Liver (tissue), 9 donors: ENCODE measurements around the gene CACNG4. TPM values are rescaled to one million over a fixed set of nuclear protein-coding genes. Genes with fewer than 3 reads are reported as not detected.

Experiments
- DNase-seq: peaks from one replicate; pipeline ENCODE4 v3.0.0-alpha.2; 2017; ENCODE audit warnings: low spot score
- H3K27ac ChIP-seq, 2 donors: one replicate each; pipeline ENCODE4 v1.7.0; 2013; ENCODE audit warnings: inconsistent platforms in 2 of 2, low read length in 2 of 2, control low read depth in 1 of 2, low read depth in 1 of 2, mild to moderate bottlenecking in 1 of 2
- H3K27me3 ChIP-seq, 4 donors: one replicate each; pipeline versions ENCODE4 v1.6.1 to v1.7.0; 2013; ENCODE audit warnings: low read length in 3 of 4, inconsistent platforms in 1 of 4, mild to moderate bottlenecking in 1 of 4, moderate library complexity in 1 of 4; ENCODE audit not compliant: control insufficient read depth in 4 of 4, insufficient read depth in 4 of 4
- H3K36me3 ChIP-seq, 4 donors: one replicate each; pipeline versions ENCODE4 v1.6.1 to v1.7.0; 2013; ENCODE audit warnings: low read length in 3 of 4, mild to moderate bottlenecking in 3 of 4, low read depth in 1 of 4, moderate library complexity in 1 of 4; ENCODE audit not compliant: control insufficient read depth in 4 of 4, insufficient read depth in 3 of 4
- H3K4me1 ChIP-seq, 4 donors: one replicate each; pipeline versions ENCODE4 v1.6.1 to v1.7.0; 2013; ENCODE audit warnings: low read length in 3 of 4, mild to moderate bottlenecking in 3 of 4, moderate library complexity in 1 of 4; ENCODE audit not compliant: control insufficient read depth in 4 of 4, insufficient read depth in 4 of 4
- H3K4me3 ChIP-seq, 3 donors: one replicate each; pipeline versions ENCODE4 v1.6.1 to v1.7.0; 2013; ENCODE audit warnings: low read length in 3 of 3, control low read depth in 1 of 3, low read depth in 1 of 3, mild to moderate bottlenecking in 1 of 3
- H3K9ac ChIP-seq, 2 donors: one replicate each; pipeline ENCODE4 v1.7.0; 2013; ENCODE audit warnings: low read length in 2 of 2, mild to moderate bottlenecking in 2 of 2, moderate library complexity in 2 of 2, control low read depth in 1 of 2, low read depth in 1 of 2
- H3K9me3 ChIP-seq, 4 donors: one replicate each; pipeline versions ENCODE4 v1.6.1 to v1.7.0; 2013; ENCODE audit warnings: low read length in 3 of 4; ENCODE audit not compliant: control insufficient read depth in 4 of 4
- EGR1 ChIP-seq, 2 donors: IDR thresholded peaks; 2 replicates each; pipeline ENCODE4 v1.6.1; 2016 to 2018; ENCODE audit warnings: antibody characterized with exemption in 2 of 2, low read depth in 2 of 2
- FOXA1 ChIP-seq: IDR thresholded peaks from 2 replicates; pipeline ENCODE4 v1.6.1; 2016; ENCODE audit warnings: antibody characterized with exemption
- FOXA2 ChIP-seq: IDR thresholded peaks from 2 replicates; pipeline ENCODE4 v1.6.1; 2016; ENCODE audit warnings: antibody characterized with exemption
- GABPA ChIP-seq, 2 donors: IDR thresholded peaks in 1 of 2; conservative IDR thresholded peaks in 1 of 2; 2 replicates each; pipeline ENCODE4 v1.6.1; 2016; ENCODE audit warnings: antibody characterized with exemption in 2 of 2, mild to moderate bottlenecking in 1 of 2, moderate library complexity in 1 of 2
- HNF4A ChIP-seq, 2 donors: conservative IDR thresholded peaks; 2 replicates each; pipeline ENCODE4 v1.6.1; 2016; ENCODE audit warnings: antibody characterized with exemption in 2 of 2, mild to moderate bottlenecking in 2 of 2
- HNF4G ChIP-seq: IDR thresholded peaks from 2 replicates; pipeline ENCODE4 v1.6.1; 2016; ENCODE audit warnings: antibody characterized with exemption
- JUND ChIP-seq, 2 donors: IDR thresholded peaks; 2 replicates each; pipeline ENCODE4 v1.6.1; 2016; ENCODE audit warnings: antibody characterized with exemption in 2 of 2
- NR2F2 ChIP-seq: IDR thresholded peaks from 2 replicates; pipeline ENCODE4 v1.6.1; 2016; ENCODE audit warnings: antibody characterized with exemption
- RAD21 ChIP-seq, 2 donors: IDR thresholded peaks; 2 replicates each; pipeline ENCODE4 v1.6.1; 2016; ENCODE audit warnings: antibody characterized with exemption in 2 of 2, mild to moderate bottlenecking in 2 of 2
- RXRA ChIP-seq, 2 donors: IDR thresholded peaks; 2 replicates each; pipeline ENCODE4 v1.6.1; 2017 to 2018; ENCODE audit warnings: antibody characterized with exemption in 2 of 2, mild to moderate bottlenecking in 1 of 2
- SP1 ChIP-seq: IDR thresholded peaks from 2 replicates; pipeline ENCODE4 v1.6.1; 2018; ENCODE audit warnings: antibody characterized with exemption, mild to moderate bottlenecking
- TAF1 ChIP-seq: conservative IDR thresholded peaks from 2 replicates; pipeline ENCODE4 v1.6.1; 2016; ENCODE audit warnings: antibody characterized with exemption, mild to moderate bottlenecking
- YY1 ChIP-seq: IDR thresholded peaks from 2 replicates; pipeline ENCODE4 v1.6.1; 2016; ENCODE audit warnings: antibody characterized with exemption, mild to moderate bottlenecking
- WGBS: extraction: QIAGEN DNeasy Blood & Tissue Kit; methylation state at CpG from one replicate; pipeline ENCODE4 v1.1.7; 2013; 5-methylcytosine and 5-hydroxymethylcytosine counted together
- polyA plus RNA-seq, 2 donors: library from polyadenylated mRNA; stranded (reverse) in 1 of 2; unstranded in 1 of 2; fragments of 200-250 nt in 1 of 2; fragments of >200 nt in 1 of 2; fragmentation: Nextera tagmentation in 1 of 2; extraction: Ambion mirVana in 1 of 2; gene quantifications; one replicate each; pipeline versions ENCODE4 v1.2.1 to v1.2.3, GENCODE V29; 2013 to 2015
- total RNA-seq, 2 donors: library from RNA; depleted of rRNA; stranded (reverse); fragments of >200 nt; gene quantifications; one replicate each; pipeline ENCODE4 v1.2.3, GENCODE V29; 2014
- TF ChIP-seq, protein P1 (sequence below): IDR thresholded peaks from 2 replicates; pipeline ENCODE4 v1.6.1; 2016; ENCODE audit warnings: antibody characterized with exemption
- TF ChIP-seq, protein P2 (sequence below): IDR thresholded peaks from 2 replicates; pipeline ENCODE4 v1.6.1; 2016; ENCODE audit warnings: antibody characterized with exemption, mild to moderate bottlenecking
- TF ChIP-seq, protein P3 (sequence below): IDR thresholded peaks from 2 replicates; pipeline ENCODE4 v1.6.1; 2016; ENCODE audit warnings: antibody characterized with exemption
- TF ChIP-seq, protein P4 (sequence below): IDR thresholded peaks from 2 replicates; pipeline ENCODE4 v1.6.1; 2016; ENCODE audit warnings: antibody characterized with exemption
- TF ChIP-seq, protein P5 (sequence below): fragments of 150-350 bp; IDR thresholded peaks from 2 replicates; pipeline ENCODE4 v1.5.1; 2017; ENCODE audit warnings: improper control_type of control experiment, low read depth, low read length; ENCODE audit not compliant: missing input control
- donor health status: healthy.
- donor health status: healthy.
- donor health status: healthy.
- donor health status: healthy.
- donor health status: healthy.

CACNG4 gene
- total and polyA plus RNA-seq, 4 donors = 0.02 to 0.09 (median 0.08) TPM; not detected in 1

DNA sequence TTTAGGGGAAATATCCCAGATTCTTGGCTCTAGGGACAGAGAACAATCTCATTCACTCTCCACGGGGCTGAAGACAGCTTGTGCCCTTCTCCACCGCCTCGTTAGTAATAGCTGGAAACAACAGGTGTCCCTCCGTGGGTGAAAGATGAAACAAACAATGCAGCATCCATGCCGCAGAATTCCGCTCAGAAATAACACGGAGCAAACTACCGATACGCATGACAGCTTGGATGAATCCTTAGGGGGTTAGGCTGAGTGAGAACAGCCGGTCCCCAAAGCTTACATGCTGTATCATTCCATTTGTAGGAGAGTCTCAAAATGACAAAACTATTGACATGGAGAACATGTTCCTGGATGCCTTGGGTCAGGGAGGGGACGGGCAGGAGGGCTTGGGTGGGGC lies 50.5 kb downstream of the CACNG4 start:
- Histone ChIP-seq H3K27ac (no peak overlapping the region), H3K9ac (no peak overlapping the region), H3K4me1 (no peaks in the 10 kb centered on the region), H3K27me3 (no peaks in the 10 kb centered on the region), H3K9me3 (no peaks in the 10 kb centered on the region), H3K4me3 (no peak overlapping the region), H3K36me3 (no peaks in the 10 kb centered on the region)
- no peak for DNase-seq
- TF ChIP-seq TAF1 (no peak), HNF4A (conservative IDR thresholded peaks at IDR 0.05) (no peak), YY1 (no peak), SP1 (no peak), FOXA1 (no peak), RAD21 (IDR thresholded peaks at IDR 0.05) (no peak), EGR1 (IDR thresholded peaks at IDR 0.05; ENCODE audit: low read depth in 2 of 2) (no peak), RXRA (IDR thresholded peaks at IDR 0.05) (no peak), FOXA2 (no peak), GABPA (IDR thresholded peaks at IDR 0.05 in 1 of 2, conservative IDR thresholded peaks at IDR 0.05 in 1 of 2) (no peak), JUND (IDR thresholded peaks at IDR 0.05) (no peak), HNF4G (no peak)
- TF ChIP-seq, protein P1, sequence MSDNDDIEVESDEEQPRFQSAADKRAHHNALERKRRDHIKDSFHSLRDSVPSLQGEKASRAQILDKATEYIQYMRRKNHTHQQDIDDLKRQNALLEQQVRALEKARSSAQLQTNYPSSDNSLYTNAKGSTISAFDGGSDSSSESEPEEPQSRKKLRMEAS = no peak
- TF ChIP-seq, protein P2, sequence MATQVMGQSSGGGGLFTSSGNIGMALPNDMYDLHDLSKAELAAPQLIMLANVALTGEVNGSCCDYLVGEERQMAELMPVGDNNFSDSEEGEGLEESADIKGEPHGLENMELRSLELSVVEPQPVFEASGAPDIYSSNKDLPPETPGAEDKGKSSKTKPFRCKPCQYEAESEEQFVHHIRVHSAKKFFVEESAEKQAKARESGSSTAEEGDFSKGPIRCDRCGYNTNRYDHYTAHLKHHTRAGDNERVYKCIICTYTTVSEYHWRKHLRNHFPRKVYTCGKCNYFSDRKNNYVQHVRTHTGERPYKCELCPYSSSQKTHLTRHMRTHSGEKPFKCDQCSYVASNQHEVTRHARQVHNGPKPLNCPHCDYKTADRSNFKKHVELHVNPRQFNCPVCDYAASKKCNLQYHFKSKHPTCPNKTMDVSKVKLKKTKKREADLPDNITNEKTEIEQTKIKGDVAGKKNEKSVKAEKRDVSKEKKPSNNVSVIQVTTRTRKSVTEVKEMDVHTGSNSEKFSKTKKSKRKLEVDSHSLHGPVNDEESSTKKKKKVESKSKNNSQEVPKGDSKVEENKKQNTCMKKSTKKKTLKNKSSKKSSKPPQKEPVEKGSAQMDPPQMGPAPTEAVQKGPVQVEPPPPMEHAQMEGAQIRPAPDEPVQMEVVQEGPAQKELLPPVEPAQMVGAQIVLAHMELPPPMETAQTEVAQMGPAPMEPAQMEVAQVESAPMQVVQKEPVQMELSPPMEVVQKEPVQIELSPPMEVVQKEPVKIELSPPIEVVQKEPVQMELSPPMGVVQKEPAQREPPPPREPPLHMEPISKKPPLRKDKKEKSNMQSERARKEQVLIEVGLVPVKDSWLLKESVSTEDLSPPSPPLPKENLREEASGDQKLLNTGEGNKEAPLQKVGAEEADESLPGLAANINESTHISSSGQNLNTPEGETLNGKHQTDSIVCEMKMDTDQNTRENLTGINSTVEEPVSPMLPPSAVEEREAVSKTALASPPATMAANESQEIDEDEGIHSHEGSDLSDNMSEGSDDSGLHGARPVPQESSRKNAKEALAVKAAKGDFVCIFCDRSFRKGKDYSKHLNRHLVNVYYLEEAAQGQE = no peak
- WGBS = 91% methylated on average over 11 of the region's 11 CpGs

DNA sequence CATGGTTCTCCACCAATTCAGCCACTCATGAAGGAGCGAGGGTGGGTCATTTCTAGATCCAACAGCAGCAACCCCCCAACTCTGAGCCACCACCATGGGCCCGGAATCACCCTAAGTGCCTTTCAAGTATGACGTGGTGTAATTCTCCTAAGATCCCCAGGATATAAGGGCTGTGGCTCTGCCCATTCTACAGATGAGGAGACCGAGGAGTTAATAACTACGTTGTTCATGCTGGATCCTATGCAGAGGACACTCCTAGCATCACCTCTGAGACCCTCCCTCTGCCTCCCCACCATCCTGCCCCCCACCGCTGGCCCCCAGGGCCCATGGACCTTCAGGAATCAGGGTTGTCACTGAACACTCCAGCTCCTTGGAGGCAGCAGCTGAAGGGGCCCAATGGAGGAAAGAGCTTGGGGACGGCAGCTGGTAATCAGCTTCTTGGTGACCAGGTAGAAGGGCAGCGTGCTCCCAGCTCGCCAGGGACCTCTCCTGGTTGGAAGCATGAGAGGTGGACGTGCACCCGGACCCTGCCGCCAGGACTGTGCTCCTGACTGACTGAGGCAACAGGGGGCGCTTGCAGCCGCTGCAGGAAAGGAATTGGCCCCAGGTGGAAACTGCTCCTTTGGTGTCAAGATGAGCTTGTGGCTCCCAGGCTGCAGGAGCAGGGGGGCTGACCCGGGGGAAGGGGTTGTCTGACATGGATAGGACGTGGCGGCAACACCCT lies 51.7 kb downstream of the CACNG4 start:
- Histone ChIP-seq H3K27ac (no peak overlapping the region), H3K4me1 (no peaks in the 10 kb centered on the region), H3K9ac (no peak overlapping the region), H3K9me3 (no peaks in the 10 kb centered on the region), H3K36me3 (no peaks in the 10 kb centered on the region), H3K27me3 (no peaks in the 10 kb centered on the region), H3K4me3 (no peak overlapping the region)
- no peak for DNase-seq
- TF ChIP-seq RXRA (IDR thresholded peaks at IDR 0.05) (no peak), GABPA (IDR thresholded peaks at IDR 0.05 in 1 of 2, conservative IDR thresholded peaks at IDR 0.05 in 1 of 2) (no peak), FOXA1 (no peak), TAF1 (no peak), HNF4G (no peak), NR2F2 (no peak), HNF4A (conservative IDR thresholded peaks at IDR 0.05) (no peak), FOXA2 (no peak)
- TF ChIP-seq, protein P3, sequence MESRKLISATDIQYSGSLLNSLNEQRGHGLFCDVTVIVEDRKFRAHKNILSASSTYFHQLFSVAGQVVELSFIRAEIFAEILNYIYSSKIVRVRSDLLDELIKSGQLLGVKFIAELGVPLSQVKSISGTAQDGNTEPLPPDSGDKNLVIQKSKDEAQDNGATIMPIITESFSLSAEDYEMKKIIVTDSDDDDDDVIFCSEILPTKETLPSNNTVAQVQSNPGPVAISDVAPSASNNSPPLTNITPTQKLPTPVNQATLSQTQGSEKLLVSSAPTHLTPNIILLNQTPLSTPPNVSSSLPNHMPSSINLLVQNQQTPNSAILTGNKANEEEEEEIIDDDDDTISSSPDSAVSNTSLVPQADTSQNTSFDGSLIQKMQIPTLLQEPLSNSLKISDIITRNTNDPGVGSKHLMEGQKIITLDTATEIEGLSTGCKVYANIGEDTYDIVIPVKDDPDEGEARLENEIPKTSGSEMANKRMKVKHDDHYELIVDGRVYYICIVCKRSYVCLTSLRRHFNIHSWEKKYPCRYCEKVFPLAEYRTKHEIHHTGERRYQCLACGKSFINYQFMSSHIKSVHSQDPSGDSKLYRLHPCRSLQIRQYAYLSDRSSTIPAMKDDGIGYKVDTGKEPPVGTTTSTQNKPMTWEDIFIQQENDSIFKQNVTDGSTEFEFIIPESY = no peak
- TF ChIP-seq, protein P4, sequence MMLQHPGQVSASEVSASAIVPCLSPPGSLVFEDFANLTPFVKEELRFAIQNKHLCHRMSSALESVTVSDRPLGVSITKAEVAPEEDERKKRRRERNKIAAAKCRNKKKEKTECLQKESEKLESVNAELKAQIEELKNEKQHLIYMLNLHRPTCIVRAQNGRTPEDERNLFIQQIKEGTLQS = no peak
- TF ChIP-seq, protein P2 = no peak
- TF ChIP-seq, protein P1 = no peak
- TF ChIP-seq, protein P5, sequence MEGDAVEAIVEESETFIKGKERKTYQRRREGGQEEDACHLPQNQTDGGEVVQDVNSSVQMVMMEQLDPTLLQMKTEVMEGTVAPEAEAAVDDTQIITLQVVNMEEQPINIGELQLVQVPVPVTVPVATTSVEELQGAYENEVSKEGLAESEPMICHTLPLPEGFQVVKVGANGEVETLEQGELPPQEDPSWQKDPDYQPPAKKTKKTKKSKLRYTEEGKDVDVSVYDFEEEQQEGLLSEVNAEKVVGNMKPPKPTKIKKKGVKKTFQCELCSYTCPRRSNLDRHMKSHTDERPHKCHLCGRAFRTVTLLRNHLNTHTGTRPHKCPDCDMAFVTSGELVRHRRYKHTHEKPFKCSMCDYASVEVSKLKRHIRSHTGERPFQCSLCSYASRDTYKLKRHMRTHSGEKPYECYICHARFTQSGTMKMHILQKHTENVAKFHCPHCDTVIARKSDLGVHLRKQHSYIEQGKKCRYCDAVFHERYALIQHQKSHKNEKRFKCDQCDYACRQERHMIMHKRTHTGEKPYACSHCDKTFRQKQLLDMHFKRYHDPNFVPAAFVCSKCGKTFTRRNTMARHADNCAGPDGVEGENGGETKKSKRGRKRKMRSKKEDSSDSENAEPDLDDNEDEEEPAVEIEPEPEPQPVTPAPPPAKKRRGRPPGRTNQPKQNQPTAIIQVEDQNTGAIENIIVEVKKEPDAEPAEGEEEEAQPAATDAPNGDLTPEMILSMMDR = no peak
- 82% methylated on average over 17 of the region's 17 CpGs for WGBS
